ENCODE results near the gene SH3BGRL3. TPM values are rescaled to one million over a fixed set of nuclear protein-coding genes. Genes with fewer than 3 reads are reported as not detected.

Gene SH3BGRL3
- total RNA-seq, 1 donor from 2014 or later, result 140 TPM

DNA sequence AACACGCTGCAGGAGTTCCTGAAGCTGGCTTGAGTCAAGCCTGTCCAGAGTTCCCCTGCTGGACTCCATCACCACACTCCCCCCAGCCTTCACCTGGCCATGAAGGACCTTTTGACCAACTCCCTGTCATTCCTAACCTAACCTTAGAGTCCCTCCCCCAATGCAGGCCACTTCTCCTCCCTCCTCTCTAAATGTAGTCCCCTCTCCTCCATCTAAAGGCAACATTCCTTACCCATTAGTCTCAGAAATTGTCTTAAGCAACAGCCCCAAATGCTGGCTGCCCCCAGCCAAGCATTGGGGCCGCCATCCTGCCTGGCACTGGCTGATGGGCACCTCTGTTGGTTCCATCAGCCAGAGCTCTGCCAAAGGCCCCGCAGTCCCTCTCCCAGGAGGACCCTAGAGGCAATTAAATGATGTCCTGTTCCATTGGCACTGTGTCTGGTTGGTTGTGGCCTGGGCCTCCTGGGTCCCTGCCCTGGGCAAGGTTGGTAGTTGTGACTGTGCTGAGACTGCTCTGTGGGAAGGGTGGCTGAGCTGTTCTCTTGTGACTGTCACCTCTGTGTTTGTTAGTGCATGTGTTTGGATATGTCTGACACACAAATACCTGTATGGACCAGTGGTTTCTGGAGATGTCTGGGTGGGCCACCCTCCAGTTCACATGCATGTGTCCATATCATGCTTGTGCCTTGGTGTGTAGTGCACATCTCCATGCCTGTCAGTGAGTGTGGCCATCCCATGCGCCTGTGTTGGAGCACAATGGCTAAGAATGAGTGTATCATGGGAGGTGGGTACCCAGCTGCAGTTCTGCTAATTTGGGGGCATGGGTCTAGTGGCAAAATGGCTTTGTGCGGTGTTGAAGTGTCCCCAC is 1.4 kb downstream of the SH3BGRL3 start:
- TF ChIP-seq, protein P1, sequence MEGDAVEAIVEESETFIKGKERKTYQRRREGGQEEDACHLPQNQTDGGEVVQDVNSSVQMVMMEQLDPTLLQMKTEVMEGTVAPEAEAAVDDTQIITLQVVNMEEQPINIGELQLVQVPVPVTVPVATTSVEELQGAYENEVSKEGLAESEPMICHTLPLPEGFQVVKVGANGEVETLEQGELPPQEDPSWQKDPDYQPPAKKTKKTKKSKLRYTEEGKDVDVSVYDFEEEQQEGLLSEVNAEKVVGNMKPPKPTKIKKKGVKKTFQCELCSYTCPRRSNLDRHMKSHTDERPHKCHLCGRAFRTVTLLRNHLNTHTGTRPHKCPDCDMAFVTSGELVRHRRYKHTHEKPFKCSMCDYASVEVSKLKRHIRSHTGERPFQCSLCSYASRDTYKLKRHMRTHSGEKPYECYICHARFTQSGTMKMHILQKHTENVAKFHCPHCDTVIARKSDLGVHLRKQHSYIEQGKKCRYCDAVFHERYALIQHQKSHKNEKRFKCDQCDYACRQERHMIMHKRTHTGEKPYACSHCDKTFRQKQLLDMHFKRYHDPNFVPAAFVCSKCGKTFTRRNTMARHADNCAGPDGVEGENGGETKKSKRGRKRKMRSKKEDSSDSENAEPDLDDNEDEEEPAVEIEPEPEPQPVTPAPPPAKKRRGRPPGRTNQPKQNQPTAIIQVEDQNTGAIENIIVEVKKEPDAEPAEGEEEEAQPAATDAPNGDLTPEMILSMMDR (IDR thresholded peaks at IDR 0.05), result no peak
- Mint-ChIP-seq H3K36me3 (ENCODE audit: unreplicated experiment) (peaks cover 3% of the 10 kb centered on the region), H3K4me3 (ENCODE audit: unreplicated experiment) (peak overlapping the region; percentile 86), H3K4me1 (ENCODE audit: unreplicated experiment) (peaks cover 72% of the 10 kb centered on the region), H3K9me3 (ENCODE audit: unreplicated experiment) (no peaks in the 10 kb centered on the region), H3K27ac (ENCODE audit: unreplicated experiment) (peak overlapping the region; percentile 77), H3K27me3 (ENCODE audit: unreplicated experiment) (no peaks in the 10 kb centered on the region)
- no peak for DNase-seq (ENCODE audit: extremely low spot score, unreplicated experiment)

DNA sequence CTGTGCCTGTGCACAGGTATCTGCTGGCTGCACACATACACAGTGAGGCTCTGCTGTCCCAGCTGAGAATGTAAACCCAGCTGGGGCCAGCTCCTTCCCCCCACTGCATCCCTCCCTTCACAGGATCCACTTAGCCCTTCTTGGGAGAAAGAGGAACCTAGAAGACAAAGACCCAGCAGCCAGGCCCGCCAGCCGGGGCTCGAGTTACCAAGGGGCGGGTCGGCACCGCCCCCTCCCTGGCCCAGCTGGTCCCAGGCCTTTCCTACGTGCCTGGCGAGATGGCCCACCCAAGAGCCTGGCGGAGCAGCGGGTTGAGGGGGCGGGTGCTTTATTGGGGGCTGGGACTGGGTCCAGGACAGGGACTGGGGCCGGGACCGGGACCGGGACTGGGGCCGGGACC is 2.1 kb downstream of the SH3BGRL3 start:
- H3K27me3 Mint-ChIP-seq (ENCODE audit: unreplicated experiment), result no peaks in the 10 kb centered on the region
- DNase-seq (ENCODE audit: extremely low spot score, unreplicated experiment), result no peak
- H3K36me3 Mint-ChIP-seq (ENCODE audit: unreplicated experiment), result peaks cover 2% of the 10 kb centered on the region
- no peak overlapping the region for H3K27ac Mint-ChIP-seq (ENCODE audit: unreplicated experiment)
- H3K4me3 Mint-ChIP-seq (ENCODE audit: unreplicated experiment), result peak overlapping the region; percentile 86
- H3K9me3 Mint-ChIP-seq (ENCODE audit: unreplicated experiment), result no peaks in the 10 kb centered on the region
- TF ChIP-seq, protein P1 (IDR thresholded peaks at IDR 0.05), result no peak
- H3K4me1 Mint-ChIP-seq (ENCODE audit: unreplicated experiment), result peaks cover 67% of the 10 kb centered on the region

DNA sequence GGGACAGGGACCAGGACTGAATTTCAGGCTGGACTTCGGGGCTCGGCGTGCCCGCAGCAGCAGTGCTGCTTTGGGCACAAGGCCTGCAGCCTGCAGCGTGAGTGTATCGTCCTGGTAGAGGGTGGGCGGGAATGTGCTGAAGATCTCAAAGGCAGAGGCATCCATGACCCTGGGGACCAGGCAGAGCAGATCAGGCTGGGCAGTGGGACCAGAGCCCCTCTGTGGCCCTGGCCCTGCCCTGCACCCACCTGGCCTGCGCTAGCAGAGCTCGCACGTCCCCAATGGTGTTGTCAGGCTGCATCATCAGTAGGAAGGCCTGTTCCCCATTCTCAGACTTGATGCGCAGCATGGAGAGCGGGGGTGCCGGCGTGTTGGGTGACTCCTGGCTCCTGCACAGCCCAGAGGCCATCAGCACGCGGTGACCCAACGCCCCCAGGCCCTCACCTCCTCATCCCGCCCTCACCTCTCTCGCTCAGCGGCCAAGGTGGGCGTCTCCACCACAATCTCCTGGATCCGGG is 2.6 kb downstream of the SH3BGRL3 start:
- Mint-ChIP-seq H3K36me3 (ENCODE audit: unreplicated experiment) (peaks cover 1% of the 10 kb centered on the region), H3K4me3 (ENCODE audit: unreplicated experiment) (no peak overlapping the region), H3K9me3 (ENCODE audit: unreplicated experiment) (no peaks in the 10 kb centered on the region), H3K27me3 (ENCODE audit: unreplicated experiment) (no peaks in the 10 kb centered on the region), H3K4me1 (ENCODE audit: unreplicated experiment) (peaks cover 67% of the 10 kb centered on the region), H3K27ac (ENCODE audit: unreplicated experiment) (peak overlapping the region; percentile 70)
- TF ChIP-seq, protein P1 (IDR thresholded peaks at IDR 0.05), result no peak
- DNase-seq (ENCODE audit: extremely low spot score, unreplicated experiment), result no peak

DNA sequence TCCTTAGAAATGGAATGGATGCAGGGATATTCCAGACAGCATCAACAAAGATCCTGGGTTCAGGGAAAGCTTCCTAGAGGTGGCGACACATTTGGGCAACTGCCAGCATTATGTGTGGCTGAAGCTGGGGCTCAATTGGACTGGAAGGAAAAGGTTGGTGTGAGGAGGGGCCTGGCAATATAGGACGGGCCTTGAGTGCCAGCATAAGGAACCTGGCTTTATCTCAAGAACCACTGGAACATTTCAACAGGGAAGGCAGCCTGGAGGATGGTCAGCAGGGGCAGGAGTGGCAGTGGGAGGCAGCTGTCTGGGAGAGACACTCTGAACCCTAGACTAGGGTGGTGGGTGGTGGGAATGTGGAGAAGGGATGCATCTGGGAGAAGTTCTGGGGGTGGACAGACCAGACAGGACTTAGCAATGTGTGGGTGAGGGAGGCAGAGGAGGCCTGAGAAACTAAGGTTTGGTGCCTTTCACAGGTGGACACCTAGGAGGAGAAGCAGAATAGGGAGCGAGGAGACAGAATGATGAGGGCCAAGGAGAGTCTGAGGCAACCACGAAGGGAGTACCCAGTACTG is 3.5 kb downstream of the SH3BGRL3 start:
- Mint-ChIP-seq H3K4me1 (ENCODE audit: unreplicated experiment) (peaks cover 61% of the 10 kb centered on the region), H3K4me3 (ENCODE audit: unreplicated experiment) (no peak overlapping the region), H3K9me3 (ENCODE audit: unreplicated experiment) (no peaks in the 10 kb centered on the region), H3K27ac (ENCODE audit: unreplicated experiment) (peak overlapping the region; percentile 70), H3K27me3 (ENCODE audit: unreplicated experiment) (no peaks in the 10 kb centered on the region), H3K36me3 (ENCODE audit: unreplicated experiment) (peaks cover 1% of the 10 kb centered on the region)
- no peak for DNase-seq (ENCODE audit: extremely low spot score, unreplicated experiment)
- TF ChIP-seq, protein P1 (IDR thresholded peaks at IDR 0.05), result no peak

Data from osteocyte (in vitro differentiated cells).